ENCODE data around the gene ATOH8.

DNA sequence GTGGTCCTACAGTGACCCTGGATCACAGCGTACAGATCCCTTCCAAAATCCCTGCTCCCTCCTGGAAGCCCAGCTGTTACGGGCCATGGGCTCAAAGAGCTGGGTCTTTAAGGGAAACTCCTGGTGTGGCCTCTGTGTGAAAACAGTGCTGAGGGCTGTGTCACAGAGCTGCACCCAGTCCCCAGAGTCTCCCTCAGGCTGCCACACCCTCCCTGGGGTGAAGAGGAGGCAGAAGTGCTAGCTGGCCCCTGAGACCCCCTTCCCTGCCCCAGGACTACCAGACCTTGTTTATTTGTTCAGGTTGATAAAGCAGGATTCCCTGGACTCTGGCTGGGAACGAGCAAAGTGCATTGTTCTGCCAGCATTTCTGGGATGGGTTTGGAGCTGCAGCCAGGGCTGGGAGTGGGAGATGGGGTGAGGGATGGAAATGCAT is 7.7 kb downstream of the ATOH8 start:
- TF ChIP-seq, protein P1, sequence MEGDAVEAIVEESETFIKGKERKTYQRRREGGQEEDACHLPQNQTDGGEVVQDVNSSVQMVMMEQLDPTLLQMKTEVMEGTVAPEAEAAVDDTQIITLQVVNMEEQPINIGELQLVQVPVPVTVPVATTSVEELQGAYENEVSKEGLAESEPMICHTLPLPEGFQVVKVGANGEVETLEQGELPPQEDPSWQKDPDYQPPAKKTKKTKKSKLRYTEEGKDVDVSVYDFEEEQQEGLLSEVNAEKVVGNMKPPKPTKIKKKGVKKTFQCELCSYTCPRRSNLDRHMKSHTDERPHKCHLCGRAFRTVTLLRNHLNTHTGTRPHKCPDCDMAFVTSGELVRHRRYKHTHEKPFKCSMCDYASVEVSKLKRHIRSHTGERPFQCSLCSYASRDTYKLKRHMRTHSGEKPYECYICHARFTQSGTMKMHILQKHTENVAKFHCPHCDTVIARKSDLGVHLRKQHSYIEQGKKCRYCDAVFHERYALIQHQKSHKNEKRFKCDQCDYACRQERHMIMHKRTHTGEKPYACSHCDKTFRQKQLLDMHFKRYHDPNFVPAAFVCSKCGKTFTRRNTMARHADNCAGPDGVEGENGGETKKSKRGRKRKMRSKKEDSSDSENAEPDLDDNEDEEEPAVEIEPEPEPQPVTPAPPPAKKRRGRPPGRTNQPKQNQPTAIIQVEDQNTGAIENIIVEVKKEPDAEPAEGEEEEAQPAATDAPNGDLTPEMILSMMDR (conservative IDR thresholded peaks at IDR 0.05), result no peak
- no peak for TF ChIP-seq ZFX (IDR thresholded peaks at IDR 0.05)

Measured in C4-2B (cell line).